Testis (tissue), 2 donors: ENCODE data around the gene AFAP1L2.

Source experiments
- POLR2A ChIP-seq: fragments of 450-650 bp; IDR thresholded peaks from one replicate; pipeline ENCODE4 v1.6.1; 2017; ENCODE audit warnings: antibody characterized with exemption, mild to moderate bottlenecking, moderate library complexity
- TF ChIP-seq, protein P1 (sequence below), 3 experiments: fragments of 450-650 bp in 2 of 3; fragments of 200-600 bp in 1 of 3; sonication (generic) in 1 of 3; IDR thresholded peaks; one replicate each; pipeline ENCODE4 v1.5.1; 2016 to 2019; ENCODE audit warnings: antibody characterized with exemption in 3 of 3, mild to moderate bottlenecking in 2 of 3, moderate library complexity in 1 of 3

DNA sequence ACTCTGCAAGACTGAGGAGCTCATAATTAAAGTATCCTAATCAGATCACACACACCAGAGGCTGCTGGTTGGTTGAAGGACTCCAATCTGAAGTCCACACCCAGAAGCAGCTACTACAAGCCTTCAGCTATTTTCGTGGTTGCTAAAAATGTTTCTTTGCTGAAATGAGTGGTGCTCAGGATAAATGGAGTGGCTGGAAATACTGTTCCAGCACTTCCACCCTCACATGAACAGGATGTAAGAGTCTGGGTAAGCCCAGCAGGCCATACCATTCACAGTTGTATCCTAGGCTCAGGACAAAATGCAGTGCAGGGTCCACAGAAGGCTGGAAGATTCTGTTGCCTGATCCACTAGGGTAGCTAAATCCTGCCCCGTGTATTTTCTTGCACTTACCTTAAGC, 34.1 kb downstream of the AFAP1L2 start:
- TF ChIP-seq, protein P1, sequence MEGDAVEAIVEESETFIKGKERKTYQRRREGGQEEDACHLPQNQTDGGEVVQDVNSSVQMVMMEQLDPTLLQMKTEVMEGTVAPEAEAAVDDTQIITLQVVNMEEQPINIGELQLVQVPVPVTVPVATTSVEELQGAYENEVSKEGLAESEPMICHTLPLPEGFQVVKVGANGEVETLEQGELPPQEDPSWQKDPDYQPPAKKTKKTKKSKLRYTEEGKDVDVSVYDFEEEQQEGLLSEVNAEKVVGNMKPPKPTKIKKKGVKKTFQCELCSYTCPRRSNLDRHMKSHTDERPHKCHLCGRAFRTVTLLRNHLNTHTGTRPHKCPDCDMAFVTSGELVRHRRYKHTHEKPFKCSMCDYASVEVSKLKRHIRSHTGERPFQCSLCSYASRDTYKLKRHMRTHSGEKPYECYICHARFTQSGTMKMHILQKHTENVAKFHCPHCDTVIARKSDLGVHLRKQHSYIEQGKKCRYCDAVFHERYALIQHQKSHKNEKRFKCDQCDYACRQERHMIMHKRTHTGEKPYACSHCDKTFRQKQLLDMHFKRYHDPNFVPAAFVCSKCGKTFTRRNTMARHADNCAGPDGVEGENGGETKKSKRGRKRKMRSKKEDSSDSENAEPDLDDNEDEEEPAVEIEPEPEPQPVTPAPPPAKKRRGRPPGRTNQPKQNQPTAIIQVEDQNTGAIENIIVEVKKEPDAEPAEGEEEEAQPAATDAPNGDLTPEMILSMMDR (IDR thresholded peaks at IDR 0.05) = no peak
- TF ChIP-seq POLR2A = no peak
